ES-I3 (cell line): Measurements from ENCODE around the gene RERE.
"Not testable (repeated sequence)": the region's sequence is repeated elsewhere in the genome, so short reads cannot be mapped to it uniquely, and the experiment has no call there.

Source experiments
- H3K36me3 ChIP-seq: 2 replicates; pipeline ENCODE4 v1.6.1; 2013; ENCODE audit warnings: mild to moderate bottlenecking, low read length, control low read depth, moderate library complexity; ENCODE audit not compliant: insufficient read depth
- H3K4me1 ChIP-seq: 2 replicates; pipeline ENCODE4 v1.6.1; 2013; ENCODE audit warnings: mild to moderate bottlenecking, control low read depth, low read length; ENCODE audit not compliant: insufficient read depth
- H3K9ac ChIP-seq: 2 replicates; pipeline ENCODE4 v1.6.1; 2013; ENCODE audit warnings: low read depth, mild to moderate bottlenecking, low read length, moderate library complexity
- H3K9me3 ChIP-seq: 2 replicates; pipeline ENCODE4 v1.6.1; 2013; ENCODE audit warnings: mild to moderate bottlenecking, low read length, moderate library complexity; ENCODE audit not compliant: control insufficient read depth, insufficient read depth

RERE gene

DNA sequence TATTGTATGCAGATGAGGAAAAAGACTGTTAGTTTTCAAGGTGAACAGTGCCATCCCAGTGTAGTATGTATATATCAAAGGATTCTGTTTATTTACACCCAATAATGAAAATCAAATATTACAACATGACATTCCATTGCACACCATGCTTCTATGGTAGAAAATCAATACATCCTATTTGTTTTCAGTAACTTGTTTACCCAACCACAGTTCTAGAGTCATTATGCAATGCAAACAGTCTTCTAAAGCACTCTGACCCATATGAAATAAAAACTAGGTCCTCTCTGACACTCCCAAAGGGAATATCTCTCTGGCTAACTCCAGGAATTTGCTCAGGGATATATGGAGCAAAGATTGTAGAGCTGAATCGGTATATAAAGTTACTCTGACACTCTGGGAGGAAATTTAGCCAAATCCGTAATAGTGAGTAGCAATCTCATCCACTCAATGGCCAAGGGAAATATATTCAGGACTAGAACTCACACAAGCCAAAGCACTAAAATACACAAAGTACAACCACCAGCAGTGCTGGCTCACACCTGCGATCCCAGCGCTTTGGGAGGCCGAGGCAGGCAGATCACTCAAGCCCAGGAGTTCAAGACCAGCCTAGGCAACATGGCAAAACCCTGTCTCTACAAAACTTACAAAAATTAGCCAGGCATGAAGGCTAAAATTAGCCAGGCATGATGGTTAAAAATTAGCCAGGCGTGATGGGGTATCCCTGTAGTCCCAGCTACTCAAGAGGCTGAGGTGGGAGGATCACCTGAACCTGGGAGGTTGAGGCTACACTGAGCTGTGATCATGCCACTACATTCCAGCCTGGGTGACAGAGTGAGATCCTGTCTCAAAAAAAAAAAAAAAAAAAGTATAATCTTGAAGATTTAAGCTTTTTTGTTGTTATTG is 75.2 kb downstream of the RERE start:
- Histone ChIP-seq H3K36me3 (no peaks in the 10 kb centered on the region; the same call in 1 of the 2 replicates), H3K9me3 (peaks cover 6% of the 10 kb centered on the region), H3K9ac (no peak overlapping the region), H3K4me1 (0 out of 2 replicates have a peak, but pooled peaks cover 2% of the 10 kb centered on the region)

DNA sequence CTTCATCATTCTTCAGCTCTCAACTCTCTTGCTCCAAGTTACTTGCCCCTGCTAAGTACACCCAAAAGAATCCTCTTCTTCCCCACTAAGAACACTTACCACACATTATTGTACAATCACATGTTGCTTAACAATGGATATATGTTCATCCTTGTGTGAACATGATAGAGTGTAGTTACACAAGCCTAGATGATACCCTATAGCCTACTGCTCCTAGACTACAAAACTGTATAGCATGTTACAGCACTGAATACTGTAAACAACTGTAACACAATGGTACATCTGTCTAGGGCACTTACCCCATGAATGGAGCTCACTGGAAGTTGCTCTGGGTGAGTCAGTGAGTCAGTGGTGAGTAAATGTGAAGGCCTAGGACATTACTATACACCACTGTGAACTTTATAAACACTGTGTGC is 77.4 kb downstream of the RERE start:
- no peaks in the 10 kb centered on the region; the same call in 1 of the 2 replicates for H3K36me3 ChIP-seq
- no peaks in the 10 kb centered on the region for H3K4me1 ChIP-seq
- H3K9ac ChIP-seq: no peak overlapping the region
- peaks cover 6% of the 10 kb centered on the region for H3K9me3 ChIP-seq

DNA sequence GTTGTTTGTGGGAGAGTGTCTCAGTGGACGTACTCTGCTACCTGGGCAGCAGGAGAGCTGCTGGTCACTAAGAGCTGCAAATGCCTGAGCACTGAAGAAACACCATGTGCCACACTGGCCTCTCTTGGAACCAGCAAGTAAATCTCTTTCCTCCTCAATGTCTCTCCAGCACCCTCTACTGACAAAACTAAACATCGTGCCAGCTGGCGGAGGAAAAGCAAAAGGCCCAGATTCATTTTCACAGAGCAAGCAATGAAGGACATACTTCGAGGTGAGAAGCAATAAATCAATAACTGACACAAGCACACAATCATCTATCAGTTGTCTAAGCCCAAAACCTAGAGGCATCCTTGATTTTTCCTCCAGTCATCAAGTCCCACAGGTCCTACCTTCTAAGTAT is 78.1 kb downstream of the RERE start:
- Histone ChIP-seq H3K4me1 (no peaks in the 10 kb centered on the region), H3K36me3 (no peaks in the 10 kb centered on the region; the same call in 1 of the 2 replicates), H3K9ac (no peak overlapping the region), H3K9me3 (peaks cover 6% of the 10 kb centered on the region)

DNA sequence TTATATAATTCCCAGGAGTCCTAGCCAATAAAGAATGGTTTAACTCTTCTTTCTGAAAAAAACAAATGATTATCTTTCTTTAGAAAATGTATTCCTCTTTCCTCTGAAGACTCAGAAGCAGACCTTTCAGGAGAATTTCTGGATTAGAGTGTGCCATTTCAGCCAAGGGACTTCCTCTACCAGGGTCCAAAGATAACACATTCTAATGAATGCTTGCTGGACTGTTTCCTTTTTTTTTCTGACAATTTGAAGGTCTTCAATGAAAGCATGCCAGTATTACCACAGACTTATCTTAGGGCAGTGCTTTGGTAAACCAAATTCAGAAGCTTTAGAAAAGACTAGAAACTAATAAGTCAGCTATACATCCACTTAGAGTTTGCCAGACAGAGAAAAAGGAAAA is 80.5 kb downstream of the RERE start:
- peaks cover 12% of the 10 kb centered on the region for H3K9me3 ChIP-seq
- H3K4me1 ChIP-seq: no peaks in the 10 kb centered on the region
- no peak overlapping the region for H3K9ac ChIP-seq

DNA sequence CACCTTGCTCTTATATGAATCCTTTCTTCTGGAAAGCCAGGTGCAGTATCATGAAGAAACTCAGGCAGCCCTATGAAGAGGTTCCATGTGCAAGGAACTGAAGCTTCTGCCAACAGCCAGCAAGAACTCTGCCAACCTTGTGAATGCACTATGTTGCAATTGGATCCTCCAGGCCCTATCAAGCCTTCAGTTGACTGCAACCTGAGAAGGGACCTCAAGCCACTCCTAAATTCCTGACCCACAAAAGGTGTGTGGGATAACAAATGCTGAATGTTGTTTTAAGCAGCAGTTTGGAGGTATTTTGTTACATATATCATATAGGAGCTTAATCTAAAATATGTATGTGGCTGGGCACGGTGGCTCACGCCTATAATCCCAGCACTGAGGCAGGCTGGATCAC is 84.0 kb downstream of the RERE start:
- Histone ChIP-seq H3K36me3 (no peaks in the 10 kb centered on the region), H3K4me1 (peaks cover 8% of the 10 kb centered on the region; the same call in 1 of the 2 replicates), H3K9me3 (peaks cover 6% of the 10 kb centered on the region; the same call in 1 of the 2 replicates), H3K9ac (no peak overlapping the region)

More for the DNA sequence above, 80.5 kb downstream of the RERE start:
- H3K36me3 ChIP-seq: no peaks in the 10 kb centered on the region; the same call in 1 of the 2 replicates

DNA sequence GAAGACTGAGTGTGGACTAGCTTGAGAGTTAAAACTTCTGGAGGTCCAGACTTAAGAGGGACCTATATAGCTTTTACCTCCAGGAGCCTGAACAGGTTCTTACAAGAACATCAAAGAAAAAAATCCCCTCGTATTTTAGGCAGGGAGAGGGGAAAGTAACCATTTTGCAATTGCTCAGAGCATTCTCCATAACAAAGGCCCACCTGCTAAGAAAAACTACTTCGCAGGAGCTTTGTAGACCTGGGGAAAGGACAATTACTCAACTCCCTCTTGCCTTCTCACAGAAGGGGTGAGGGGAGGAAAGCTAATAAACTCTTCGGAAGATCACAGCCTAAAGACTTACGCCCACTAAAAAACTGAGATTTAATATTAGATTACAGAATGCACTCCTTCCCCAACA is 86.3 kb downstream of the RERE start:
- peaks cover 6% of the 10 kb centered on the region; the same call in 1 of the 2 replicates for H3K9me3 ChIP-seq
- H3K4me1 ChIP-seq: peaks cover 8% of the 10 kb centered on the region; the same call in 1 of the 2 replicates
- H3K36me3 ChIP-seq: no peaks in the 10 kb centered on the region
- no peak overlapping the region for H3K9ac ChIP-seq

DNA sequence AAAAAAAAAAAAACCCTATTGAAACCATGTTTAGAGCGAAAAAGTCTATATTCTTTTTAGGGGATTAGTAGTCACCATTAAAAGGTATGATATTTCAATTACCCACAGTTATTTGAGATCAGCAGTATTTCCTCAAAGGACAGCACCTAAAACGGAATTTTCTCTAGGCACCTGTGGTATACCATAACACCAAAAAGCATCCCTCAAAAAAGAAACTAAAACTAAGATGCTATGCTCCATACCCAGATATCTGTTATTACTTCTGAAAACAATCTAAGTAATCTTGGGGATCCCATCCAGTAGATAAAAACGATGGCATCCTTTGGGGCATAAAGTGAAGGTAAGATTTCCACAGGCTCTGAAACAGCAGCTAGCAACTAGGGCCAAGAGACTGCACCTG is 89.0 kb downstream of the RERE start:
- Histone ChIP-seq H3K9ac (no peak overlapping the region), H3K9me3 (peaks cover 6% of the 10 kb centered on the region; the same call in 1 of the 2 replicates), H3K36me3 (no peaks in the 10 kb centered on the region), H3K4me1 (peaks cover 8% of the 10 kb centered on the region; the same call in 1 of the 2 replicates)

DNA sequence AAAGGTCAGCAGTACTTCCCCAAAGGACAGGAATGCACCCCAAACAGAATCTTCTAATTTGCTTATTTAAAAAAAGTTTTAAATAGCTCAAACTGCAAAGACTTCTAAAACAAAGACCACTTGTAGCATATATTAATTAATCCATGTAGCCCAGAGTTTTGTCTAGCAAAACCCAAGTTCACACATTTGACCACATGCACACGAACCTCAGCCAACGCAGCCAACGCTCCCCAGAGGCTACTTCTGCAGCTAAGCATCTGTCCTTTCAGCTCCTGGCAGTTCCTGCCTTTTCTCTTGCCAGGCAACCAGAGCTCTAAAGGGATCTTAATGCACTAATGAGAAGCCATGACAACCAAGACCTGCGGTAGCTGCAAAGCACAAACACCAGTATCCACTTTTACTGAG is 89.6 kb downstream of the RERE start:
- Histone ChIP-seq H3K9ac (no peak overlapping the region), H3K4me1 (peaks cover 8% of the 10 kb centered on the region; the same call in 1 of the 2 replicates), H3K36me3 (no peaks in the 10 kb centered on the region), H3K9me3 (peaks cover 6% of the 10 kb centered on the region; the same call in 1 of the 2 replicates)

DNA sequence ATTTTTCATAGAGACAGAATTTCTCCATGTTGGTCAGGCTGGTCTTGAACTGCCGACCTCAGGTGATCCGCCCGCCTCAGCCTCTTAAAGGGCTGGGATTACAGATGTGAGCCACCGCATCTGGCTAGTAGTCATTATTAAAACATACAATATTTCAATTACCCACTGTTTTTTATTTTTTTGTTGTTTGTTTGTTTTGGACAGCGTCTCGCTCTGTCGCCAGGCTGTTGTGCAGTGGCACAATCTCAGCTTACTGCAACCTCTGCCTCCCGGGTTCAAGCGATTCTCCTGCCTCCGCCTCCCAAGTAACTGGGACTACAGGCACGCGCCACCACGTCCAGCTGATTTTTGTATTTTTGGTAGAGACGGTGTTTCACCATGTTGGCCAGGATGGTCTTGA is 90.1 kb downstream of the RERE start:
- H3K36me3 ChIP-seq, H3K9me3 ChIP-seq, H3K4me1 ChIP-seq, H3K9ac ChIP-seq: not testable (repeated sequence)

DNA sequence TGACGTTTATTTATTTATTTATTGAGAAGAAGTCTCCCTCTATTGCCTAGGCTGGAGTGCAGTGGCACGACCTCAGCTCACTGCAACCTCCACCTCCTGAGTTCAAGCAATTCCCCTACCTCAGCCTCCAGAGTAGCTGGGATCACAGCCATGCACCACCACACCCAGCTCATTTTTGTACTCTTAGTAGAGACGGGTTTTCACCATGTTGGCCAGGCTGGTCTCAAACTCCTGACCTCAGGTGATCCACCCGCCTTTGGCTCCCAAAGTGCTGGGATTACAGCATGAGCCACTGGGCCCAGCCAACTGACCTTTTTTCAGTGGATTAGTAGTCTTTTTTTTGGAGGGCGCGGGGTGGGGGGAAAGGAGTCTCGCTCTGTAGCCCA is 90.6 kb downstream of the RERE start:
- not testable (repeated sequence) for H3K4me1 ChIP-seq, H3K9ac ChIP-seq, H3K36me3 ChIP-seq, H3K9me3 ChIP-seq

DNA sequence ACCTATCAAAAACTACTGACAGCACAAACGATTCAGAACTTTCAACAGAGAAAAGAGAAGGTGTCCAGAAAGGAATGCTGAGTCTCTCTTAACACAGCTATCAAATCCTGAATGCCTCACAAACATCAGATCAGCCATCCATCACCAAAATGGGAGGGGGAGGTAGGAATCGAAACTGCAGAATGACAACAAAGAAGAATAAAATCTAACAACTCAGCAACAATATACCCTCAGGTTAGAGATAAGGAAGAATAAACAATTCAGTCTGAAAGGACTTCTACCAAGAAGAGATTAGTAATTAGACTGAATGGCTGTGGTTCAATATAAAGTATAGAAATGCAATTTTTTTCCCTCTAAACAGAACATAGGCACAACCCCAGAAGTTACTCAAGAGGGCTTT is 94.4 kb downstream of the RERE start:
- peaks cover 14% of the 10 kb centered on the region for H3K4me1 ChIP-seq
- H3K36me3 ChIP-seq: no peaks in the 10 kb centered on the region
- H3K9me3 ChIP-seq: no peaks in the 10 kb centered on the region
- H3K9ac ChIP-seq: no peak overlapping the region

DNA sequence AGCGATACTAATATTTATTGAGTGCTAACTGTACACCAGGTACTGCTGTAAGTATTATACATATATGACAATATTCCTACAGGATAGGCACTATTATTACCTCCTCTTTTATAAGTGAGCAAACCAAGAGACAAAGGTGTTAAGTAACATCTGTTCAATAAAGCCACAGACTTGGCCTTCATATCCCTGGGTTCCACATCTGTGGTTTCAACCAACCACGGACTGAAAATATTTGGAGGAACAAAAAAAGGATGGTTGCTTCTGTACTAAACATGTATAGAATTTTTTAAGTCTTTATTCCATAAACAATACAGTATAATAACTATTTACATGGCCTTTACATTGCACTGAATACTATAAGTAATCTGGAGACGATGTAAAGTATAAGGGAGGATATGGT is 95.1 kb downstream of the RERE start:
- Histone ChIP-seq H3K9ac (no peak overlapping the region), H3K4me1 (peaks cover 14% of the 10 kb centered on the region)

DNA sequence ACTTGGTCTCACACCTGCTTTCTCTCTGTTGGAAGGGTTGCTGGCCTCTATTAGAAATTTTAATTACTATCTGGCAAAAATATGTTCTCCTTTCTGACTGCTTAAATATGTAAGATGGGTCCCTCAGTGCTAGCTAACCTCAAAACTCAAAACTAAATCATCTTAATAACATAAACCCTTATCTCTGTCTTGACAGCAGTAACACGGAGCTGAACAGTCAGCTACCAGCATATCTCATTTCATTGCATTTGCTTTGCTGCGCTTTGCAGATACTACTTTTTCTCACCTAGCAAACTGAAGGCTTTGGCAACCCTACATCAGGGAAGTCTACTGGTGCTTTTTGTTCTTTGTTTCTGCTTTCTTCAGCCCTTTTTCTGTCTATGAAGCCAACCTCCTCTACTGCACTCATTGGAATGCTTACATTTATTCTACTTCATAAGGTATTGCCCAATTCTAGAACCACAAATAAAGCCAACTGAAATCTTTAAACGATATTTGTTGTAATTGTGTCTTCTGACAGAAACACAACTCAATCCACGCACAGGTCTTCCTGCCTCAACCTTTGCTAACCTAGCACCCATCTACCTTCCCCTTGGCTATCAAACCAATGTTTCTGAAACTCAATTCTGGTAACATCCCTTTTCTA is 95.6 kb downstream of the RERE start:
- H3K9ac ChIP-seq: no peak overlapping the region
- peaks cover 14% of the 10 kb centered on the region for H3K4me1 ChIP-seq
- H3K36me3 ChIP-seq: no peaks in the 10 kb centered on the region
- no peaks in the 10 kb centered on the region for H3K9me3 ChIP-seq

More for the DNA sequence above, 95.1 kb downstream of the RERE start:
- Histone ChIP-seq H3K36me3 (no peaks in the 10 kb centered on the region), H3K9me3 (no peaks in the 10 kb centered on the region)

DNA sequence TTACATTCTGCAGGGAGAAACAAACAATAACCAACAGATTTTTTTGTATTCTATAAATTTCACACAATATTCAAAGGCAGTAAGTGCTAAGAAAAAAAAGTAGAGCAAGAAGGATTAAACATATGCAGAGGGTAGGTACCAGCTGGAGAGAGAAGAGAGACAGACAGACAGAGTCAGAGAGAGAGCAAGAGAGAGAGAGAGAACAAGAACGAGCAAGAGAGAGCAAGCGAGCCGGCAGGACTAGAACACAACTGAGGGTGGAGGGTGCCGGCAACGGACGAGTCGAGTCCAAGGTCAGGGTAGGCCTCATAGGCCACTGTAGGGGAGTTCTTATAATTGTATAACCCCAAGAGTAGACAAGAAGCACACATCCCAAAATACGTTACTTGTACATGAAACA is 97.1 kb downstream of the RERE start:
- no peaks in the 10 kb centered on the region for H3K36me3 ChIP-seq
- H3K4me1 ChIP-seq: peaks cover 14% of the 10 kb centered on the region
- no peak overlapping the region for H3K9ac ChIP-seq
- H3K9me3 ChIP-seq: no peaks in the 10 kb centered on the region
